ENCODE measurements around the gene SLC35F2. TPM values are rescaled to one million over a fixed set of nuclear protein-coding genes. Genes with fewer than 3 reads are reported as not detected.

The SLC35F2 gene
- total RNA-seq, 8 experiments from 2014 or later, result 2.2 to 22.8 (median 5.4) TPM

DNA sequence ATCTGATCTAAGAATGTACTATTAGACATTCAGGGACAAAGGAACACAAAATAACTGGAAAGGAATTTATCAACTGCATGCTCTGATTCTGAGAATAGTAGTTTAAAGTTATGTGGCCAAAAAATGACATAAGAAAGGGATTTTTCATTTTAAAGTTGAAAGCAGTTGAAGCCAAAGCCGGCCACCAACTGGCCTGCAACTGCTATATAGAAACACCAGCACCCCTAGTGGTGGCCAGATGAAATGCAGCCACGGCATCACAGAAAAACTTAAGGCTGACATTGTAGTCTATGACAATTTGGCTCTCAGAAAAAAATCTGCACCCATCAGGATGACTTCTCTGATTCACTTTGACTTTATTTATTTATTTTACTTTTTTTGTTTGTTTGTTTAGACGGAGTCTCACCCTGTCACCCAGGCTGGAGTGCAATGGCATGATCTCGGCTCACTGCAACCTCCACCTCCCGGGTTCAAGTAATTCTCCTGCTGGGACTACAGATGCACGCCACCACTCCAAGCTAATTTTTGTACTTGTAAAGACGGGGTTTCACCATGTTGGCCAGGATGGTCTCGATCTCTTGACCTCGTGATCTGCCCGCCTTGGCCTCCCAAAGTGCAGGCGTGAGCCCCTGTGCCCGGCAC is 59.2 kb downstream of the SLC35F2 start:
- no peak overlapping the region for H3K4me3 ChIP-seq
- peak in 5 of 8 experiments; percentile 51 to 75 (median 73) for ATAC-seq (replicated peaks in 6 of 8)
- WGBS, 10 experiments, result 12 to 92% (median 69%) methylated on average over 2 to 10 of the region's 12 CpGs; no CpG with 5 or more reads in 2 of the 10 experiments
- in situ Hi-C loops (cut with MboI; ENCODE audit: low pct_unique_long_range_greater_than_20kb in 2 of 9, low sequenced_read_pairs in 9 of 9, unreplicated experiment in 9 of 9), result loop anchor here in 1 of 9 experiments (25.0 kb wide), 1 partner anchor 88 kb away; no protein-coding TSS in a partner anchor
- no peaks in the 10 kb centered on the region for H3K4me1 ChIP-seq (replicated peaks in 1 of 2)
- H3K27ac ChIP-seq, result no peak overlapping the region

DNA sequence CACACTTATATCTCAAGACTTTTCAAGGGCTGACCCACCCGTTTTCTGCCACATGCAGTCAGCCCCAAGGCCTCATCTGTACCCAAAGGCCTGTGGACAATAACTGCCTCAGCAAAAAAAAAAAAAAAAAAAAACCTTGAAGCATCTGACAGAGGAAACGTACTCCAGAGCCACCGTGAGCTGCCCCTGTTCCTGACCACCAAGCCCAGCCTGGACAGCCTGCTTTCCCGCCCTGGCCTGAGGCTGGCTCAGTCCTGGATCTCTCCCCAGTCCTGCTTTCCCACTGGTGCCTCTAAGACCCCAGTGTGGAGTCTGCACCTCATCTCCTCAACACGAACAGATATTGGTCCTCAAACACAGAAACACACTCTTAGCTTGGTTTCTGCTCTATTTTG is 66.5 kb downstream of the SLC35F2 start:
- WGBS, 10 experiments, result 60 to 100% (median 81%) methylated on average over 1 to 3 of the region's 5 CpGs; no CpG with 5 or more reads in 6 of the 10 experiments
- no peak for ATAC-seq (replicated peaks in 6 of 8)
- Histone ChIP-seq H3K27ac (no peak overlapping the region), H3K4me3 (no peak overlapping the region), H3K4me1 (replicated peaks in 1 of 2) (no peaks in the 10 kb centered on the region)
- in situ Hi-C loops (cut with MboI; ENCODE audit: low pct_unique_long_range_greater_than_20kb in 2 of 9, low sequenced_read_pairs in 9 of 9, unreplicated experiment in 9 of 9), result loop anchor here in 1 of 9 experiments (25.0 kb wide), 1 partner anchor 95 kb away; no protein-coding TSS in a partner anchor

- in situ Hi-C loops (cut with MboI; ENCODE audit: low pct_unique_long_range_greater_than_20kb in 2 of 9, low sequenced_read_pairs in 9 of 9, unreplicated experiment in 9 of 9), result loop anchor here in 1 of 9 experiments (25.0 kb wide), 1 partner anchor 96 kb away; no protein-coding TSS in a partner anchor
- Histone ChIP-seq H3K27ac (no peak overlapping the region), H3K4me1 (replicated peaks in 1 of 2) (no peaks in the 10 kb centered on the region), H3K4me3 (no peak overlapping the region)
- 67 to 100% (median 82%) methylated on average over 1 to 9 of the region's 10 CpGs; no CpG with 5 or more reads in 2 of the 10 experiments for WGBS, 10 experiments
- no peak for ATAC-seq (replicated peaks in 6 of 8)
Observed at GRCh38 chr11:107791343-107792048, 67.1 kb downstream of the SLC35F2 start.

DNA sequence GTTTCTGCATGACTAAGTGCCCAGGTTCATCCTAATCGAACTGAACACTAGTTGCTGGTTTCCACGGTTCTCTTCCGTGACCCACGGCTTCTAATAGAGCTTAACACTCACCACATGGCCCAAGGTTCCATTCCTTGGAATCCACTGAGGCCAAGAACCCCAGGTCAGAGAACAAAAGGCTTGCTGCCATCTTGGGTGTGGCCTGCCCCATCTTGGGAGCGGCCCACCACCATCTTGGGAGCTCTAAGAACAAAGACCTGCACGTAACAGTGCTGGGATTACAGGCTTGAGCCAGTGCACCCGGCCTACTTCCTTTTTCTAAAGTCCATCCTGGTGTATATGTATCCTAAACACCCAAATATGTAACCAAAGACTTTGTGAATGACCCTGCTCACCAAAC is 68.8 kb downstream of the SLC35F2 start:
- Histone ChIP-seq H3K4me1 (replicated peaks in 1 of 2) (no peaks in the 10 kb centered on the region), H3K27ac (no peak overlapping the region), H3K4me3 (no peak overlapping the region)
- WGBS, 10 experiments, result 87 to 100% (median 94%) methylated on average over 1 to 7 of the region's 7 CpGs; no CpG with 5 or more reads in 2 of the 10 experiments
- no peak for ATAC-seq (replicated peaks in 6 of 8)
- in situ Hi-C loops (cut with MboI; ENCODE audit: low pct_unique_long_range_greater_than_20kb in 2 of 9, low sequenced_read_pairs in 9 of 9, unreplicated experiment in 9 of 9), result loop anchor here in 1 of 9 experiments (25.0 kb wide), 1 partner anchor 98 kb away; no protein-coding TSS in a partner anchor

GRCh38 chr11:107787733-107788132 is 70.9 kb downstream of the SLC35F2 start:
- in situ Hi-C loops (cut with MboI; ENCODE audit: low pct_unique_long_range_greater_than_20kb in 2 of 9, low sequenced_read_pairs in 9 of 9, unreplicated experiment in 9 of 9), result loop anchor here in 1 of 9 experiments (25.0 kb wide), 1 partner anchor 100 kb away; no protein-coding TSS in a partner anchor
- Histone ChIP-seq H3K4me1 (replicated peaks in 1 of 2) (no peaks in the 10 kb centered on the region), H3K27ac (no peak overlapping the region), H3K4me3 (no peak overlapping the region)
- WGBS, 10 experiments, result 93 to 100% (median 100%) methylated on average over 1 to 5 of the region's 5 CpGs; no CpG with 5 or more reads in 7 of the 10 experiments
- ATAC-seq (replicated peaks in 6 of 8), result no peak

- no peaks in the 10 kb centered on the region for H3K4me1 ChIP-seq (replicated peaks in 1 of 2)
- 0 to 100% (median 69%) methylated on average over 1 to 5 of the region's 5 CpGs; no CpG with 5 or more reads in 2 of the 10 experiments for WGBS, 10 experiments
- in situ Hi-C loops (cut with MboI; ENCODE audit: low pct_unique_long_range_greater_than_20kb in 2 of 9, low sequenced_read_pairs in 9 of 9, unreplicated experiment in 9 of 9), result loop anchor here in 1 of 9 experiments (25.0 kb wide), 1 partner anchor 102 kb away; no protein-coding TSS in a partner anchor
- no peak overlapping the region for H3K4me3 ChIP-seq
- ATAC-seq (replicated peaks in 6 of 8), result peak in 7 of 8 experiments; percentile 27 to 99 (median 64)
- H3K27ac ChIP-seq, result no peak overlapping the region
Observed at GRCh38 chr11:107785401-107785800, 73.2 kb downstream of the SLC35F2 start.

- 10 to 100% (median 95%) methylated on average over 1 to 4 of the region's 4 CpGs; no CpG with 5 or more reads in 1 of the 10 experiments for WGBS, 10 experiments
- in situ Hi-C loops (cut with MboI; ENCODE audit: low pct_unique_long_range_greater_than_20kb in 2 of 9, low sequenced_read_pairs in 9 of 9, unreplicated experiment in 9 of 9), result loop anchor here in 1 of 9 experiments (25.0 kb wide), 1 partner anchor 104 kb away; no protein-coding TSS in a partner anchor
- Histone ChIP-seq H3K27ac (no peak overlapping the region), H3K4me3 (no peak overlapping the region), H3K4me1 (replicated peaks in 1 of 2) (peaks cover 11 to 21% of the 10 kb centered on the region in 2 donors)
- ATAC-seq (replicated peaks in 6 of 8), result no peak
Observed at GRCh38 chr11:107783121-107783520, 75.5 kb downstream of the SLC35F2 start.

DNA sequence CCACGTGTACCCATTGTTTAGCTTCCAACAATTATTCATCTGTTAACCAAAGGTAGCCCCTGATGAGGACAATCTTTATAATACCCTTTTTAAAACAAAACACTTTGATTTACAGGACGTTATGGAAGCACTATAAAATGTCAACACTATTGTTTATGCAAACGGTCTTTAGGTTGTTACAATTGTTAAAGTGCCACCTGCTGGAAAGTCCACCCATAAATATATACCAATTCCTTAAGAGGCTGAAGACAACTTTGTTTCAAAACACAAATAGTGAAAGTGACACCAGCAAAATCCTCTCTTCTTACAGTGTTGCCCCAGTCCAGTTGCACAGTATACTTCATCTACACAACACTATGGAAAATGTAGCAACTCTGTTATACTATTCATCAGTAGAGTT is 77.8 kb downstream of the SLC35F2 start:
- Histone ChIP-seq H3K27ac (no peak overlapping the region), H3K4me3 (no peak overlapping the region), H3K4me1 (replicated peaks in 1 of 2) (peaks cover 11 to 23% of the 10 kb centered on the region in 2 donors)
- no peak for ATAC-seq (replicated peaks in 6 of 8)
- 0 to 100% (median 60%) methylated on average over 1 to 3 of the region's 3 CpGs; no CpG with 5 or more reads in 1 of the 10 experiments for WGBS, 10 experiments
- in situ Hi-C loops (cut with MboI; ENCODE audit: low pct_unique_long_range_greater_than_20kb in 2 of 9, low sequenced_read_pairs in 9 of 9, unreplicated experiment in 9 of 9), result loop anchor here in 1 of 9 experiments (25.0 kb wide), 1 partner anchor 107 kb away; no protein-coding TSS in a partner anchor

- in situ Hi-C loops (cut with MboI; ENCODE audit: low pct_unique_long_range_greater_than_20kb in 2 of 9, low sequenced_read_pairs in 9 of 9, unreplicated experiment in 9 of 9), result loop anchor here in 1 of 9 experiments (25.0 kb wide), 1 partner anchor 107 kb away; no protein-coding TSS in a partner anchor
- 0 to 100% (median 80%) methylated on average over 1 to 3 of the region's 3 CpGs; no CpG with 5 or more reads in 1 of the 10 experiments for WGBS, 10 experiments
- peaks cover 11 to 23% of the 10 kb centered on the region in 2 donors for H3K4me1 ChIP-seq (replicated peaks in 1 of 2)
- H3K4me3 ChIP-seq, result no peak overlapping the region
- no peak for ATAC-seq (replicated peaks in 6 of 8)
- no peak overlapping the region for H3K27ac ChIP-seq
Observed at GRCh38 chr11:107780136-107780535, 78.5 kb downstream of the SLC35F2 start.

DNA sequence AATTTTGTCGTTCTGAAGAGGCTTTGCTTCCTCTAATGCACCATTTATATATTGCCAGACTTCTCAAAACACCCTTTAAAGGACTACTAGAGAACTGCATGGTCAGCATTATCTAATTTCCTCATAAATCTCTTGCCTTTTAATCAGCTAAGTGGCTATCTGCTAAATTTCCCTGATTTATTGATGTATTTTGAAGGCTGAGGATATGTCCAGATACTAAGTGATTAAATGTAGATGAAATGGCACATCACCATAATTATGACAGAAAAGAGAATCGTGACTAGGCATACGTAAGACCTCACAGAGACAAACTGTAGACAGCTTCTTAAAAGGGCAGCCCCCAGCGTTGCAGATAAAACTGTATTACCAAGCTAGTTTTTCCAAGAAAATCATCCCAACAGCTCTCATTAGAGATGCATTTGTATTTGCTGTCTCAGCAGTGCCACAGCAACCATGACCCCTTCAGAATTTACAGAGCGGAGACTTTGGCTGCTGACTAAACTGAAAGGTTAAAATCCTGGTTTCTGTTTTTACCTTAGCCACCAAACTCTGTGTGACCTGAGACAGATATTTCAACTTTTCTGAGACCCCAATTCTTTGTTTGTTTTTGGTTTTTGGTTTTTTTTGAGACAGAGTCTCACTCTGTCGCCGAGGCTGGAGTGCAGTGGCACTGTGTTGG is 79.6 kb downstream of the SLC35F2 start:
- Histone ChIP-seq H3K4me3 (no peak overlapping the region), H3K4me1 (replicated peaks in 1 of 2) (peaks cover 11 to 23% of the 10 kb centered on the region in 2 donors), H3K27ac (peak overlapping the region in 1 of 2 donors; percentile 24)
- WGBS, 10 experiments, result 48 to 95% (median 80%) methylated on average over 2 to 7 of the region's 7 CpGs; no CpG with 5 or more reads in 1 of the 10 experiments
- ATAC-seq (replicated peaks in 6 of 8), result peak in 5 of 8 experiments; percentile 90 to 99 (median 97)
- in situ Hi-C loops (cut with MboI; ENCODE audit: low pct_unique_long_range_greater_than_20kb in 2 of 9, low sequenced_read_pairs in 9 of 9, unreplicated experiment in 9 of 9), result loop anchor here in 1 of 9 experiments (25.0 kb wide), 1 partner anchor 108 kb away; no protein-coding TSS in a partner anchor

- no peak overlapping the region for H3K27ac ChIP-seq
- no peak overlapping the region for H3K4me3 ChIP-seq
- in situ Hi-C loops (cut with MboI; ENCODE audit: low pct_unique_long_range_greater_than_20kb in 2 of 9, low sequenced_read_pairs in 9 of 9, unreplicated experiment in 9 of 9), result loop anchor here in 1 of 9 experiments (25.0 kb wide), 1 partner anchor 110 kb away; no protein-coding TSS in a partner anchor
- no peak for ATAC-seq (replicated peaks in 6 of 8)
- peaks cover 11 to 23% of the 10 kb centered on the region in 2 donors for H3K4me1 ChIP-seq (replicated peaks in 1 of 2)
- 20 to 80% (median 64%) methylated on average over 1 to 2 of the region's 2 CpGs; no CpG with 5 or more reads in 2 of the 10 experiments for WGBS, 10 experiments
Observed at GRCh38 chr11:107777110-107777509, 81.5 kb downstream of the SLC35F2 start.

DNA sequence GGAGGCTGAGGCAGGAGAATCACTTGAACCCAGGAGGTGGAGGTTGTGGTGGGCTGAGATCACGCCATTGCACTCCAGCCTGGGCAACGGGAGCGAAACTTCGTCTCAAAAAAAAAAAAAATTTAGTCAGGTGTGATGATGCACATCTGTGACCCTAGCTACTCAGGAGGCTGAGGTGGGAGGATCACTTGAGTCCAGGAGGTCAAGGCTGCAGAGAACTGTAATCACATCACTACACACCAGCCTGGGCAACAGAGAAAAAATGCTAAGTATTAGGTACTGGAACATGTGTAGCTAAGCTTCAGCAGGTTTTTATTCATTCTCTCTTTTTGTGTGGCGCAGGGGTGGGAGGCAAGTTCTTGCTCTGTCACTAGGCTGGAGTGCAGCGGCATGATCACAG is 82.5 kb downstream of the SLC35F2 start:
- H3K4me3 ChIP-seq, result no peak overlapping the region

More for the DNA sequence above, 82.5 kb downstream of the SLC35F2 start:
- no peak for ATAC-seq (replicated peaks in 6 of 8)
- H3K27ac ChIP-seq, result no peak overlapping the region
- H3K4me1 ChIP-seq (replicated peaks in 1 of 2), result peaks cover 11 to 23% of the 10 kb centered on the region in 2 donors
- WGBS, 10 experiments, result 54 to 94% (median 80%) methylated on average over 1 to 6 of the region's 6 CpGs; no CpG with 5 or more reads in 3 of the 10 experiments
- in situ Hi-C loops (cut with MboI; ENCODE audit: low pct_unique_long_range_greater_than_20kb in 2 of 9, low sequenced_read_pairs in 9 of 9, unreplicated experiment in 9 of 9), result loop anchor here in 1 of 9 experiments (25.0 kb wide), 1 partner anchor 111 kb away; no protein-coding TSS in a partner anchor
